OCI-LY1 (cell line): ENCODE data around the gene SLC18B1.

ENCODE experiments used
- CTCF ChIP-seq: fragments of 200-600 bp; sonication (generic), shearing (Covaris generic); IDR thresholded peaks from 2 replicates; pipeline ENCODE4 v1.5.1; 2017; ENCODE audit warnings: mild to moderate bottlenecking, antibody characterized with exemption, low read length, moderate library complexity, mixed read lengths
- EZH2 ChIP-seq: fragments of 200-600 bp; sonication (generic), shearing (Covaris generic); IDR thresholded peaks from 2 replicates; pipeline ENCODE4 v1.8.0; 2017; ENCODE audit warnings: borderline replicate concordance, mixed run types, mild to moderate bottlenecking, antibody characterized with exemption, low read length, moderate library complexity, mixed read lengths

- TF ChIP-seq CTCF (no peak), EZH2 (no peak)
Measured at GRCh38 chr6:132728616-132729015, 69.8 kb downstream of the SLC18B1 start.
